HepG2 (cell line): ENCODE results near the gene RBMS2. TPM values are rescaled to one million over a fixed set of nuclear protein-coding genes. Genes with fewer than 3 reads are reported as not detected.

Source experiments
- CBX5 ChIP-seq: sonication (generic); formaldehyde crosslinking; IDR thresholded peaks from 2 replicates; pipeline ENCODE4 v1.4.0; 2020; ENCODE audit warnings: missing genetic modification reagents, borderline replicate concordance
- CCDC6 ChIP-seq: sonication (generic); formaldehyde crosslinking; IDR thresholded peaks from 2 replicates; pipeline ENCODE4 v1.8.1; 2022; ENCODE audit warnings: mild to moderate bottlenecking, missing genetic modification reagents, moderate library complexity
- DNMT3B ChIP-seq: conservative IDR thresholded peaks from 2 replicates; pipeline ENCODE4 v1.6.1; 2016; ENCODE audit warnings: missing biosample characterization, control low read depth
- FOXA1 ChIP-seq, 2 experiments: fragments of 450-650 bp in 1 of 2; sonication (generic) in 1 of 2; formaldehyde crosslinking in 1 of 2; IDR thresholded peaks; 2 replicates each; pipeline versions ENCODE4 v1.4.0 to v1.6.1; 2016 to 2020; ENCODE audit warnings: missing genetic modification reagents in 1 of 2
- FOXK2 ChIP-seq: fragments of 450-650 bp; IDR thresholded peaks from 2 replicates; pipeline ENCODE4 v1.6.1; 2016
- GFI1 ChIP-seq: sonication (generic); formaldehyde crosslinking; IDR thresholded peaks from 2 replicates; pipeline ENCODE4 v1.5.0; 2020; ENCODE audit warnings: missing genetic modification reagents, mild to moderate bottlenecking, borderline replicate concordance
- HNF4G ChIP-seq, 2 experiments: sonication (generic) in 1 of 2; formaldehyde crosslinking in 1 of 2; IDR thresholded peaks; 2 replicates each; pipeline versions ENCODE4 v1.4.0 to v1.6.1; 2011 to 2020; ENCODE audit warnings: borderline replicate concordance in 2 of 2, low read depth in 2 of 2, mild to moderate bottlenecking in 2 of 2, low read length in 1 of 2, missing genetic modification reagents in 1 of 2, moderate library complexity in 1 of 2
- JUND ChIP-seq: sonication (generic); formaldehyde crosslinking; IDR thresholded peaks from 2 replicates; pipeline ENCODE4 v1.8.0; 2022; ENCODE audit warnings: mild to moderate bottlenecking, missing genetic modification reagents
- NR2F2 ChIP-seq: IDR thresholded peaks from 2 replicates; pipeline ENCODE4 v1.6.1; 2012; ENCODE audit warnings: low read depth, inconsistent platforms, borderline replicate concordance
- STAG1 ChIP-seq: sonication (generic); formaldehyde crosslinking; IDR thresholded peaks from 2 replicates; pipeline ENCODE4 v1.4.0; 2020; ENCODE audit warnings: missing genetic modification reagents
- XRCC5 ChIP-seq: fragments of 200-400 bp; formaldehyde crosslinking; optimal IDR thresholded peaks from 2 replicates; pipeline ENCODE3; 2017; ENCODE audit warnings: mild to moderate bottlenecking, low read length
- ZBTB8A ChIP-seq: sonication (generic); formaldehyde crosslinking; IDR thresholded peaks from 2 replicates; pipeline ENCODE4 v1.4.0; 2020; ENCODE audit warnings: mild to moderate bottlenecking, low read depth, missing genetic modification reagents, borderline replicate concordance
- ZKSCAN8 ChIP-seq: IDR thresholded peaks from 2 replicates; pipeline ENCODE4 v1.6.1; 2016; ENCODE audit warnings: borderline replicate concordance, missing genetic modification reagents, missing compliant biosample characterization
- polyA plus RNA-seq, 8 experiments: library from polyadenylated mRNA; depleted of rRNA in 3 of 8; stranded (reverse) in 7 of 8; unstranded in 1 of 8; fragments of >200 nt; fragmentation: Illumina TruSeq in 4 of 8; extraction: Trizol in 4 of 8; gene quantifications; 2 replicates each; pipeline versions ENCODE4 v1.2.1 to v1.2.3, GENCODE V29; 2011 to 2016; ENCODE audit warnings: low read depth in 4 of 8, missing spikeins in 1 of 8, mixed read lengths in 1 of 8; ENCODE audit not compliant: insufficient read depth in 1 of 8
- total RNA-seq, 5 experiments: library from RNA; depleted of rRNA; stranded (reverse); fragments of >200 nt; fragmentation: Illumina TruSeq; extraction: Trizol; gene quantifications; 2 replicates each; pipeline ENCODE4 v1.2.3, GENCODE V29; 2016; ENCODE audit warnings: low read depth in 1 of 5
- TF ChIP-seq, protein P1 (sequence below): sonication (generic); formaldehyde crosslinking; IDR thresholded peaks from 2 replicates; pipeline ENCODE4 v1.4.0; 2020; ENCODE audit warnings: mild to moderate bottlenecking, low read depth, missing genetic modification reagents
- TF ChIP-seq, protein P2 (sequence below), 2 experiments: sonication (generic) in 1 of 2; formaldehyde crosslinking in 1 of 2; IDR thresholded peaks; 2 replicates each; pipeline versions ENCODE4 v1.6.1 to v1.9.0; 2014 to 2022; ENCODE audit warnings: antibody characterized with exemption in 1 of 2, borderline replicate concordance in 1 of 2, inconsistent platforms in 1 of 2, low read depth in 1 of 2, missing genetic modification reagents in 1 of 2
- TF ChIP-seq, protein P3 (sequence below): sonication (generic); formaldehyde crosslinking; conservative IDR thresholded peaks from 2 replicates; pipeline ENCODE4 v1.4.0; 2020; ENCODE audit warnings: missing genetic modification reagents
- TF ChIP-seq, protein P4 (sequence below): sonication (generic); formaldehyde crosslinking; IDR thresholded peaks from 2 replicates; pipeline ENCODE4 v1.4.0; 2020; ENCODE audit warnings: missing genetic modification reagents

The RBMS2 gene
- total and polyA plus RNA-seq, 2 of the 13 experiments (the other 11 are each of a cell fraction or from before 2014, with no cell fraction given) = 0.53 to 7.4 TPM

DNA sequence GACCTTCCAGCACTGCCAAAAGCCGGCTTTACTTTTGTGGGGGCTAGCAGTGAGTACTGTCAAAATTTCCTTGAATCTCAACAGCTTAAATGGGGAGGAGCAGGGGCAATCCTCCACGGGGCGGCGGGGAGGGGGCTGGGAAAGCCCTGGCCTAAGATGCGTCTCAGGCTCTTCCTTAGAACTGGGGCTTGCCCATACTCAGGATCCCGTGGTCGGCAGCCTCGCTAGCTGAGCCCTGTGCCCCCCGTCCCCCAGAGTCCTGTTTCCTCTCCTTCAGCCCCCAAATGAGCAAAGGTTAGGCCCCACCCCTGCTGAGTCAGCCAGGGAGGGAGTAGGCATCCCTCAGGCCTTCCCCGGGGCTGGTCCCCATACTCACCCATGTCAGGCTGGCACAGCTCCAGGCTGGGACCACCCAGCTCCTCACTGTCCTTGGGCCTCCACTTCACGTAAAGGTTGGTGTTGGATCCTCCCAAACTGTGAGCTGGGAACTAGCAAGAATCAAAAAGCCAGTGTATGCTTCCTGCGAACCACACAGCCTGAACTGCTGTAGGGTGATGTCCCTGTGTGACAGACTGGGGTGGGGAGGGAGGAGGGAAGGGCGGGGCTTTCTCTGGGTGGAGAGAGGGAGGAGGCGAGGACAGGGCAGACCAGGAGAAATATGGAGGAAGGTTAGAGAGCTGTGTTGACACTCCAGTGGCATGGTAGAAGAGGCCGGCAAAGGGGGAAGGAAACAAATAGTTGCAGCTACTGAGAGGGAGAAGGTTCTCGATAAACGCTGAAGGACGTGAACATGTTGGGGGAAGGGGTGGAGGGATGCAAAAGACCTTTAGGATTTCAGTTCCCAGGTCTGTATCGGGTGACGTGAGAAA lies 114.4 kb downstream of the RBMS2 start (continued):
- TF ChIP-seq, protein P1, sequence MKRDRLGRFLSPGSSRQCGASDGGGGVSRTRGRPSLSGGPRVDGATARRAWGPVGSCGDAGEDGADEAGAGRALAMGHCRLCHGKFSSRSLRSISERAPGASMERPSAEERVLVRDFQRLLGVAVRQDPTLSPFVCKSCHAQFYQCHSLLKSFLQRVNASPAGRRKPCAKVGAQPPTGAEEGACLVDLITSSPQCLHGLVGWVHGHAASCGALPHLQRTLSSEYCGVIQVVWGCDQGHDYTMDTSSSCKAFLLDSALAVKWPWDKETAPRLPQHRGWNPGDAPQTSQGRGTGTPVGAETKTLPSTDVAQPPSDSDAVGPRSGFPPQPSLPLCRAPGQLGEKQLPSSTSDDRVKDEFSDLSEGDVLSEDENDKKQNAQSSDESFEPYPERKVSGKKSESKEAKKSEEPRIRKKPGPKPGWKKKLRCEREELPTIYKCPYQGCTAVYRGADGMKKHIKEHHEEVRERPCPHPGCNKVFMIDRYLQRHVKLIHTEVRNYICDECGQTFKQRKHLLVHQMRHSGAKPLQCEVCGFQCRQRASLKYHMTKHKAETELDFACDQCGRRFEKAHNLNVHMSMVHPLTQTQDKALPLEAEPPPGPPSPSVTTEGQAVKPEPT (CRISPR knock-in tag) = no peak
- TF ChIP-seq JUND (CRISPR knock-in tag) (peak; percentile 61; the same call in 1 of the 2 replicates), NR2F2 (peak; percentile 36; the same call in 1 of the 2 replicates), STAG1 (CRISPR knock-in tag) (no peak), GFI1 (CRISPR knock-in tag) (0 out of 2 replicates have a peak, but pooled peaks have one; percentile 43), CCDC6 (CRISPR knock-in tag) (0 out of 2 replicates have a peak, but pooled peaks have one; percentile 57), FOXA1 (IDR thresholded peaks at IDR 0.05) (no peak), FOXA1 (CRISPR knock-in tag; IDR thresholded peaks at IDR 0.05) (0 out of 2 replicates have a peak, but pooled peaks have one; percentile 13), XRCC5 (peak; percentile 19), FOXK2 (peak; percentile 69; the same call in 1 of the 2 replicates), ZKSCAN8 (CRISPR knock-in tag) (no peak), DNMT3B (CRISPR knock-in tag) (no peak), ZBTB8A (CRISPR knock-in tag) (no peak), CBX5 (CRISPR knock-in tag) (peak; percentile 22; the same call in 1 of the 2 replicates), HNF4G (IDR thresholded peaks at IDR 0.05; ENCODE audit: borderline replicate concordance, low read depth, low read length) (peak; percentile 22; the same call in 1 of the 2 replicates), HNF4G (CRISPR knock-in tag; IDR thresholded peaks at IDR 0.05; ENCODE audit: borderline replicate concordance, low read depth) (peak; percentile 54; the same call in 1 of the 2 replicates)
- TF ChIP-seq, protein P2, sequence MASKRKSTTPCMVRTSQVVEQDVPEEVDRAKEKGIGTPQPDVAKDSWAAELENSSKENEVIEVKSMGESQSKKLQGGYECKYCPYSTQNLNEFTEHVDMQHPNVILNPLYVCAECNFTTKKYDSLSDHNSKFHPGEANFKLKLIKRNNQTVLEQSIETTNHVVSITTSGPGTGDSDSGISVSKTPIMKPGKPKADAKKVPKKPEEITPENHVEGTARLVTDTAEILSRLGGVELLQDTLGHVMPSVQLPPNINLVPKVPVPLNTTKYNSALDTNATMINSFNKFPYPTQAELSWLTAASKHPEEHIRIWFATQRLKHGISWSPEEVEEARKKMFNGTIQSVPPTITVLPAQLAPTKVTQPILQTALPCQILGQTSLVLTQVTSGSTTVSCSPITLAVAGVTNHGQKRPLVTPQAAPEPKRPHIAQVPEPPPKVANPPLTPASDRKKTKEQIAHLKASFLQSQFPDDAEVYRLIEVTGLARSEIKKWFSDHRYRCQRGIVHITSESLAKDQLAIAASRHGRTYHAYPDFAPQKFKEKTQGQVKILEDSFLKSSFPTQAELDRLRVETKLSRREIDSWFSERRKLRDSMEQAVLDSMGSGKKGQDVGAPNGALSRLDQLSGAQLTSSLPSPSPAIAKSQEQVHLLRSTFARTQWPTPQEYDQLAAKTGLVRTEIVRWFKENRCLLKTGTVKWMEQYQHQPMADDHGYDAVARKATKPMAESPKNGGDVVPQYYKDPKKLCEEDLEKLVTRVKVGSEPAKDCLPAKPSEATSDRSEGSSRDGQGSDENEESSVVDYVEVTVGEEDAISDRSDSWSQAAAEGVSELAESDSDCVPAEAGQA (IDR thresholded peaks at IDR 0.05; ENCODE audit: low read depth) = no peak
- TF ChIP-seq, protein P2 (CRISPR knock-in tag; IDR thresholded peaks at IDR 0.05; ENCODE audit: borderline replicate concordance) = no peak
- TF ChIP-seq, protein P3, sequence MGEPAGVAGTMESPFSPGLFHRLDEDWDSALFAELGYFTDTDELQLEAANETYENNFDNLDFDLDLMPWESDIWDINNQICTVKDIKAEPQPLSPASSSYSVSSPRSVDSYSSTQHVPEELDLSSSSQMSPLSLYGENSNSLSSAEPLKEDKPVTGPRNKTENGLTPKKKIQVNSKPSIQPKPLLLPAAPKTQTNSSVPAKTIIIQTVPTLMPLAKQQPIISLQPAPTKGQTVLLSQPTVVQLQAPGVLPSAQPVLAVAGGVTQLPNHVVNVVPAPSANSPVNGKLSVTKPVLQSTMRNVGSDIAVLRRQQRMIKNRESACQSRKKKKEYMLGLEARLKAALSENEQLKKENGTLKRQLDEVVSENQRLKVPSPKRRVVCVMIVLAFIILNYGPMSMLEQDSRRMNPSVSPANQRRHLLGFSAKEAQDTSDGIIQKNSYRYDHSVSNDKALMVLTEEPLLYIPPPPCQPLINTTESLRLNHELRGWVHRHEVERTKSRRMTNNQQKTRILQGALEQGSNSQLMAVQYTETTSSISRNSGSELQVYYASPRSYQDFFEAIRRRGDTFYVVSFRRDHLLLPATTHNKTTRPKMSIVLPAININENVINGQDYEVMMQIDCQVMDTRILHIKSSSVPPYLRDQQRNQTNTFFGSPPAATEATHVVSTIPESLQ (CRISPR knock-in tag) = no peak
- TF ChIP-seq, protein P4, sequence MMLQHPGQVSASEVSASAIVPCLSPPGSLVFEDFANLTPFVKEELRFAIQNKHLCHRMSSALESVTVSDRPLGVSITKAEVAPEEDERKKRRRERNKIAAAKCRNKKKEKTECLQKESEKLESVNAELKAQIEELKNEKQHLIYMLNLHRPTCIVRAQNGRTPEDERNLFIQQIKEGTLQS (CRISPR knock-in tag) = peak; percentile 38; the same call in 1 of the 2 replicates
